OCI-LY1 (cell line): ENCODE measurements around the gene UCMA.
"Not testable (repeated sequence)": the region's sequence is repeated elsewhere in the genome, so short reads cannot be mapped to it uniquely, and the experiment has no call there.

Experiments used
- H2AFZ ChIP-seq: fragments of 200-600 bp; sonication (generic), shearing (Covaris generic); 2 replicates; pipeline ENCODE4 v1.6.0; 2014; ENCODE audit warnings: antibody characterized with exemption, mild to moderate bottlenecking, low read length
- H3F3A ChIP-seq: fragments of 200-600 bp; sonication (generic), shearing (Covaris generic); 2 replicates; pipeline ENCODE4 v1.6.0; 2014; ENCODE audit warnings: mild to moderate bottlenecking, antibody characterized with exemption, low read length, moderate library complexity; ENCODE audit not compliant: insufficient read depth
- H3K27ac ChIP-seq: fragments of 200-600 bp; sonication (generic); 2 replicates; pipeline ENCODE4 v1.5.1; 2014; ENCODE audit warnings: low read length, mixed run types, mild to moderate bottlenecking, low read depth; ENCODE audit not compliant: poor library complexity, severe bottlenecking
- H3K27me3 ChIP-seq: fragments of 200-600 bp; sonication (generic); 2 replicates; pipeline ENCODE4 v1.6.0; 2014; ENCODE audit warnings: antibody characterized with exemption, mild to moderate bottlenecking, low read length, moderate library complexity; ENCODE audit not compliant: insufficient read depth
- H3K36me3 ChIP-seq: fragments of 200-600 bp; sonication (generic); 2 replicates; pipeline ENCODE4 v1.6.1; 2014; ENCODE audit warnings: mild to moderate bottlenecking, antibody characterized with exemption, low read length, moderate library complexity, mixed read lengths; ENCODE audit not compliant: insufficient read depth
- H3K4me1 ChIP-seq: fragments of 200-600 bp; sonication (generic); 2 replicates; pipeline ENCODE4 v1.5.1; 2014; ENCODE audit warnings: mild to moderate bottlenecking, low read length, moderate library complexity; ENCODE audit not compliant: insufficient read depth, severe bottlenecking
- H3K4me2 ChIP-seq: fragments of 200-600 bp; sonication (generic), shearing (Covaris generic); 2 replicates; pipeline ENCODE4 v1.6.1; 2014; ENCODE audit warnings: low read length
- H3K4me3 ChIP-seq: fragments of 200-600 bp; sonication (generic); 2 replicates; pipeline ENCODE4 v1.5.1; 2014; ENCODE audit warnings: low read length, low read depth, mild to moderate bottlenecking, mixed read lengths; ENCODE audit not compliant: poor library complexity, severe bottlenecking
- H3K79me2 ChIP-seq: fragments of 200-600 bp; shearing (Covaris generic); 2 replicates; pipeline ENCODE4 v1.6.1; 2016; ENCODE audit warnings: mixed run types, low read length, mixed read lengths; ENCODE audit not compliant: insufficient read depth
- H3K9ac ChIP-seq: fragments of 200-600 bp; sonication (generic), shearing (Covaris generic); 2 replicates; pipeline ENCODE4 v1.6.1; 2014; ENCODE audit warnings: mild to moderate bottlenecking, low read length, mixed read lengths
- H3K9me2 ChIP-seq: fragments of 200-600 bp; sonication (generic), shearing (Covaris generic); 2 replicates; pipeline ENCODE4 v1.6.1; 2014; ENCODE audit warnings: low read depth, mild to moderate bottlenecking, low read length, mixed read lengths
- H3K9me3 ChIP-seq: fragments of 200-600 bp; shearing (Covaris generic); 2 replicates; pipeline ENCODE4 v1.6.1; 2014; ENCODE audit warnings: low read length, mixed read lengths
- H4K20me1 ChIP-seq: fragments of 200-600 bp; sonication (generic), shearing (Covaris generic); 2 replicates; pipeline ENCODE4 v1.6.0; 2016; ENCODE audit warnings: mild to moderate bottlenecking, low read length; ENCODE audit not compliant: insufficient read depth
- CTCF ChIP-seq: fragments of 200-600 bp; sonication (generic), shearing (Covaris generic); IDR thresholded peaks from 2 replicates; pipeline ENCODE4 v1.5.1; 2017; ENCODE audit warnings: mild to moderate bottlenecking, antibody characterized with exemption, low read length, moderate library complexity, mixed read lengths
- EZH2 ChIP-seq: fragments of 200-600 bp; sonication (generic), shearing (Covaris generic); IDR thresholded peaks from 2 replicates; pipeline ENCODE4 v1.8.0; 2017; ENCODE audit warnings: borderline replicate concordance, mixed run types, mild to moderate bottlenecking, antibody characterized with exemption, low read length, moderate library complexity, mixed read lengths

The UCMA gene

GRCh38 chr10:13253726-13254125 lies 19.6 kb upstream of the UCMA start:
- Histone ChIP-seq H3K79me2 (no peaks in the 10 kb centered on the region), H3K4me3 (no peak overlapping the region), H3K9ac (no peak overlapping the region), H3K9me2 (no peaks in the 10 kb centered on the region), H3K4me2 (no peak overlapping the region), H3F3A (no peaks in the 10 kb centered on the region), H3K27ac (no peak overlapping the region), H3K36me3 (no peaks in the 10 kb centered on the region), H3K27me3 (peaks cover 3% of the 10 kb centered on the region; the same call in 1 of the 2 replicates), H3K9me3 (no peaks in the 10 kb centered on the region), H2AFZ (no peak overlapping the region), H3K4me1 (no peaks in the 10 kb centered on the region), H4K20me1 (no peaks in the 10 kb centered on the region)
- no peak for TF ChIP-seq EZH2

GRCh38 chr10:13247784-13248183 lies 13.6 kb upstream of the UCMA start:
- Histone ChIP-seq H3F3A (no peaks in the 10 kb centered on the region), H3K4me3 (no peak overlapping the region), H3K4me2 (no peak overlapping the region), H4K20me1 (no peaks in the 10 kb centered on the region), H3K27me3 (peaks cover 3% of the 10 kb centered on the region; the same call in 1 of the 2 replicates), H3K9me3 (no peaks in the 10 kb centered on the region), H3K4me1 (no peaks in the 10 kb centered on the region), H3K9me2 (no peaks in the 10 kb centered on the region), H3K27ac (no peak overlapping the region), H3K79me2 (no peaks in the 10 kb centered on the region), H3K36me3 (no peaks in the 10 kb centered on the region), H3K9ac (no peak overlapping the region), H2AFZ (no peak overlapping the region)
- TF ChIP-seq EZH2 (no peak), CTCF (no peak)

- Histone ChIP-seq H4K20me1 (no peaks in the 10 kb centered on the region), H2AFZ (no peak overlapping the region), H3K9me3 (no peaks in the 10 kb centered on the region), H3K36me3 (no peaks in the 10 kb centered on the region), H3K27ac (no peak overlapping the region), H3F3A (no peaks in the 10 kb centered on the region), H3K79me2 (no peaks in the 10 kb centered on the region), H3K4me3 (no peak overlapping the region), H3K27me3 (peaks cover 3% of the 10 kb centered on the region; the same call in 1 of the 2 replicates), H3K9me2 (no peaks in the 10 kb centered on the region), H3K9ac (no peak overlapping the region), H3K4me2 (no peak overlapping the region), H3K4me1 (no peaks in the 10 kb centered on the region)
- TF ChIP-seq EZH2 = no peak
- TF ChIP-seq CTCF = no peak
Observed at GRCh38 chr10:13247246-13247645, 13.1 kb upstream of the UCMA start.

GRCh38 chr10:13242260-13242659 lies 8.1 kb upstream of the UCMA start:
- not testable (repeated sequence) for H3K4me2 ChIP-seq, H3K79me2 ChIP-seq, H3K27ac ChIP-seq, H2AFZ ChIP-seq, H3K27me3 ChIP-seq, H4K20me1 ChIP-seq, H3K36me3 ChIP-seq, H3K9me2 ChIP-seq, H3K4me3 ChIP-seq, H3K4me1 ChIP-seq, H3F3A ChIP-seq, H3K9ac ChIP-seq, H3K9me3 ChIP-seq
